ENCODE results near the gene SF3A2.

The SF3A2 gene

GRCh38 chr19:2254064-2254872 lies 17.6 kb downstream of the SF3A2 start:
- Histone ChIP-seq H3K9me3 (replicated peaks; ENCODE audit: low read length) (no peaks in the 10 kb centered on the region), H3K27me3 (ENCODE audit: control insufficient read depth, insufficient read depth, low read length) (no peaks in the 10 kb centered on the region), H3K4me2 (ENCODE audit: low read length) (no peak overlapping the region), H3K4me3 (ENCODE audit: low read length) (no peak overlapping the region), H3K36me3 (ENCODE audit: insufficient read depth, low read length) (peaks cover 9% of the 10 kb centered on the region), H3K9ac (ENCODE audit: low read depth, low read length) (no peak overlapping the region), H3K4me1 (ENCODE audit: control insufficient read depth, insufficient read depth, low read length) (peaks cover 20% of the 10 kb centered on the region)

DNA sequence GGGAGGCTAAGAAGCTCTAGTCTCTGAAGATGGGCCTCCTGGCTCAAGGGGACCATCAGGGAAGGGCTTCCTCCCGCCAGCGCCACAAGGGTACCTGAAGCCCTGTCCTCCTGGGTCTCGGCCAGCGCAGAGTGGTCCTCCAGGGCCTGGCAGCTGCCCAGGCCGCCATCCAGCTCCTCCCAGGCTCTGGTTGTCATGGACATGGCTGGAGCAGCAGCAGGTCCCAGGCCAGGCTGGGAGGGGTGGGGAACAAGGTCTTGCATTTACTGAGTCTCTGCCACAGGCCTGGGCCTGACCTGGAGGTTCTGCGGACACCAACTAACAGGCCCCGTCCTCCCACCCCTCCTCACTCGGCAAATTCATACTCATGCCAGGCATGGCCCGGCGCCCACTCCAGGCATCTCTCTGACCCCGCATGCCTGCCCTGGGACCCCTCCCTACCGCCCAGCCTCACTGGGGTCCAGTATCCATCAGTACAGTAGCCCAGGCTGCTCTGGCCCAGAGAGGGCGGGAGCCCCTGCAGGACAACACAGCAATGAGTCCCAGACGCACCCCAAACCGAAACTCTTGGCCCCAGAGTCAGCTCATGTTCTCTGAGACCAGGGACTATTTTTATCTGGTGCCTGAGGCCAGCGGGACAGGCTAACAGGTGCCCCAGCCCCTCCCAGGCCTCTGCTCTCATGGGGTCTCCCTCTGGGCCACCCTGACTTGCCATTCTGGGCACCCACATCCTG lies 18.7 kb downstream of the SF3A2 start:
- H3K4me2 ChIP-seq (ENCODE audit: low read length) = peak overlapping the region; percentile 83
- H3K9ac ChIP-seq (ENCODE audit: low read depth, low read length) = peak overlapping the region; percentile 74
- no peaks in the 10 kb centered on the region for H3K27me3 ChIP-seq (ENCODE audit: control insufficient read depth, insufficient read depth, low read length)
- peak overlapping the region; percentile 72 for H3K4me3 ChIP-seq (ENCODE audit: low read length)
- H3K4me1 ChIP-seq (ENCODE audit: control insufficient read depth, insufficient read depth, low read length) = peaks cover 20% of the 10 kb centered on the region
- H3K36me3 ChIP-seq (ENCODE audit: insufficient read depth, low read length) = peaks cover 3% of the 10 kb centered on the region
- H3K9me3 ChIP-seq (replicated peaks; ENCODE audit: low read length) = no peaks in the 10 kb centered on the region

- H3K4me2 ChIP-seq (ENCODE audit: low read length) = peak within 1 kb of the TSS; percentile 83
- no peaks in the 10 kb centered on the region for H3K9me3 ChIP-seq (replicated peaks; ENCODE audit: low read length)
- H3K9ac ChIP-seq (ENCODE audit: low read depth, low read length) = peak within 1 kb of the TSS; percentile 74
- H3K27me3 ChIP-seq (ENCODE audit: control insufficient read depth, insufficient read depth, low read length) = no peaks in the 10 kb centered on the region
- peaks cover 20% of the 10 kb centered on the region for H3K4me1 ChIP-seq (ENCODE audit: control insufficient read depth, insufficient read depth, low read length)
- peak within 1 kb of the TSS; percentile 72 for H3K4me3 ChIP-seq (ENCODE audit: low read length)
- peaks cover 3% of the 10 kb centered on the region for H3K36me3 ChIP-seq (ENCODE audit: insufficient read depth, low read length)
Measured at GRCh38 chr19:2255982-2256685, 19.5 kb downstream of the SF3A2 start, which contains the start of gene JSRP1. Gene JSRP1, minus strand, starts transcription at chr19:2256417. Its CDS starts 1,103 bp downstream, at chr19:2255314.

GRCh38 chr19:2259336-2259735 lies 22.7 kb downstream of the SF3A2 start:
- Histone ChIP-seq H3K4me2 (ENCODE audit: low read length) (no peak overlapping the region), H3K4me1 (ENCODE audit: control insufficient read depth, insufficient read depth, low read length) (peaks cover 20% of the 10 kb centered on the region), H3K36me3 (ENCODE audit: insufficient read depth, low read length) (no peaks in the 10 kb centered on the region), H3K9me3 (replicated peaks; ENCODE audit: low read length) (no peaks in the 10 kb centered on the region), H3K27me3 (ENCODE audit: control insufficient read depth, insufficient read depth, low read length) (no peaks in the 10 kb centered on the region), H3K9ac (ENCODE audit: low read depth, low read length) (no peak overlapping the region), H3K4me3 (ENCODE audit: low read length) (no peak overlapping the region)

- Histone ChIP-seq H3K9me3 (replicated peaks; ENCODE audit: low read length) (no peaks in the 10 kb centered on the region), H3K4me2 (ENCODE audit: low read length) (no peak overlapping the region), H3K27me3 (ENCODE audit: control insufficient read depth, insufficient read depth, low read length) (no peaks in the 10 kb centered on the region), H3K36me3 (ENCODE audit: insufficient read depth, low read length) (no peaks in the 10 kb centered on the region), H3K4me3 (ENCODE audit: low read length) (no peak overlapping the region), H3K9ac (ENCODE audit: low read depth, low read length) (no peak overlapping the region), H3K4me1 (ENCODE audit: control insufficient read depth, insufficient read depth, low read length) (peaks cover 14% of the 10 kb centered on the region)
Measured at GRCh38 chr19:2260341-2260805, 23.7 kb downstream of the SF3A2 start.

DNA sequence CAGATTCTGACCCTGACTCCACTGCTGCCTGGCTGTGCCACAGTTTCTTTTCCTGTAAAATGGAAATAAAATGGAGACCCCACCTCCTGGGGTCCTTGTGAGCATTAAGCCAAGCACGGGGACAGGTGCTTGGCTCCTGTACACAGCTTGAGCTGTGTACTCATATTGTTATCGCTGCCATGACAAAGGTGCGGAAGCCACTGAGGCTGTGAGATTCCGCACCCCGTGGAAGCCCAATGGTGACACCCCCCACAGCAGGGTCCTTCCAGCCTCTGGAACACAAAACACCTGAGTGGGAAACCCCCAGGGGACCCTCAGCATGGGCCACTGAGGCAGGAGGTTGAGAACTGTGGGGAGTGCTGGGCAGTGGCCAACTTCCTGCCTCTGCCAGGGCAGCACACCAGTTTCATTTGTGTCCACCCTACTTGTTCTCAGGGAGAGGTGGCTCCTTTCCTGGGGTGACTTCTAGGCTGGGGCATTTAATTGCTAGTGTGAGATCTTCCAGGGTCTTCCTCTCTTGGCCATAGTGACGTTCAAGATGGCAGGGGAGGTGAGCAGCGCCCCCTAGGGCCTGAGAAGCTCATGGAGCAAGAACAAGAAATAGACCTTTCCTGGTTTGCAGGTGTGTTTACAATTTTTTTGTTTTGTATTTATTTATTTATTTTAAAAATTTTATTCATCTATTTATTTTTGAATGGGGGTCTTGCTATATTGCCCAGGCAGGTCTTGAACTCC lies 25.0 kb downstream of the SF3A2 start:
- H3K9ac ChIP-seq (ENCODE audit: low read depth, low read length) = no peak overlapping the region
- no peaks in the 10 kb centered on the region for H3K27me3 ChIP-seq (ENCODE audit: control insufficient read depth, insufficient read depth, low read length)
- peaks cover 8% of the 10 kb centered on the region for H3K4me1 ChIP-seq (ENCODE audit: control insufficient read depth, insufficient read depth, low read length)
- no peak overlapping the region for H3K4me3 ChIP-seq (ENCODE audit: low read length)
- no peaks in the 10 kb centered on the region for H3K36me3 ChIP-seq (ENCODE audit: insufficient read depth, low read length)
- no peaks in the 10 kb centered on the region for H3K9me3 ChIP-seq (replicated peaks; ENCODE audit: low read length)
- no peak overlapping the region for H3K4me2 ChIP-seq (ENCODE audit: low read length)

DNA sequence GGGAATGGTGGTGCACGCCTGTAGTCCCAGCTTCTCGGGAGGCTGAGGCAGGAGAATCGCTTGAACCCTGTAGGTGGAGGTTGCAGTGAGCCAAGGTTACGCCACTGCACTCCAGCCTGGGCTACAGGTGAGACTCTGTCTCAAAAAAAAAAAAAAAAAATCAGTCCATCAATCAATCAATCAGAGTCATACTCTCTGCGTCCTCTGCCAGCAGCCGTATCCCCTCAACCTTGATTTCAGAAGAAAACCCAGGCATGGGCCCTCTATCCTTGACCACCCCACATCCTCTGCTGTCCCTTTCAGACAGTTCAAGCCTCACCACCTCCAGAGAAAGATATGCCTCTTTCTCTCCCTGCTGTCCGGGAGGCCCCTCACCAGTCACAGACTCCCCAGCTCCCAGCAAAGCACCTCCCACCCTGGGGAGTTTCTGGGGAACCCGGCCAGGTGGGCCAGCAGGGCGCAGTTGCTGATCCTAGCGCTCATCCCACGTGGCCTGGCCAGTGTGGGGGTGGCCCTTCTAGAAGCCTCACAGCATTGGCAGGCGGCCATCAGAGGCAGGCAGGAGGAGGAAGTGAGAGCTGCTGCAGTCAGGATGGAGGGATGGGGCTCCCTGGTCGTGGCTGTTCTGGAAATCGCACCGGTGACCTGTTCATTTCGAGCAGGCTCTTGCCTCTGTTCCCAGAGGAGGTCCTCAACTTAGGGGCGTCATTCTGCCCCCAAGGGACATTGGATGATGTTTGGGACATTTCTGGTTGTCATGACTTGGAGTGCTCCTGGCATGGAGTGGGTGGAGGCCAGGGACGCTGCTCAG lies 29.8 kb downstream of the SF3A2 start:
- Histone ChIP-seq H3K9ac (ENCODE audit: low read depth, low read length) (peak overlapping the region; percentile 6), H3K4me1 (ENCODE audit: control insufficient read depth, insufficient read depth, low read length) (peaks cover 25% of the 10 kb centered on the region), H3K36me3 (ENCODE audit: insufficient read depth, low read length) (peaks cover 13% of the 10 kb centered on the region), H3K4me2 (ENCODE audit: low read length) (peak overlapping the region; percentile 49), H3K9me3 (replicated peaks; ENCODE audit: low read length) (no peaks in the 10 kb centered on the region), H3K4me3 (ENCODE audit: low read length) (peak overlapping the region; percentile 34), H3K27me3 (ENCODE audit: control insufficient read depth, insufficient read depth, low read length) (no peaks in the 10 kb centered on the region)

- Histone ChIP-seq H3K9ac (ENCODE audit: low read depth, low read length) (peak overlapping the region; percentile 81), H3K9me3 (replicated peaks; ENCODE audit: low read length) (no peaks in the 10 kb centered on the region), H3K4me3 (ENCODE audit: low read length) (peak overlapping the region; percentile 100), H3K27me3 (ENCODE audit: control insufficient read depth, insufficient read depth, low read length) (no peaks in the 10 kb centered on the region), H3K4me2 (ENCODE audit: low read length) (peak overlapping the region; percentile 88), H3K36me3 (ENCODE audit: insufficient read depth, low read length) (peaks cover 28% of the 10 kb centered on the region), H3K4me1 (ENCODE audit: control insufficient read depth, insufficient read depth, low read length) (peaks cover 43% of the 10 kb centered on the region)
Measured at GRCh38 chr19:2268480-2268830, 31.8 kb downstream of the SF3A2 start.

DNA sequence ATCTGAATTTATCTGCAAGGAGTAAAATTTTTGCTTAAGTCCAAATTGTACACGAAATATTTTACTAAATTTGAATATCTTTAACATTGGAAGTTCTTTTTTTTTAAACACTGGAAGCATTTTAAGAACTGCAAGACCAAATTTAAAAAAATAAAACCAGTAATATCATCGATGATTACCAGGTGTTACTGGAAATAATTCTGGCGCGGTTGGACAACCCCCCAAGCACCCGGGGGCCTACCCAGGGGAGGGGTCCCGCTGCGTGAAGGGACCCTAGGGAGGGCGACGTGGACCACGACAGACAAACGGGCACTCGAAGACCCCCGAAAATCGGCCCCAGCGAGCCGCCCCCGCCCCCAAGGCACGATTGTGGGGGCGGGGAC lies 32.2 kb downstream of the SF3A2 start:
- Histone ChIP-seq H3K4me2 (ENCODE audit: low read length) (peak overlapping the region; percentile 88), H3K4me1 (ENCODE audit: control insufficient read depth, insufficient read depth, low read length) (peaks cover 46% of the 10 kb centered on the region), H3K36me3 (ENCODE audit: insufficient read depth, low read length) (peaks cover 31% of the 10 kb centered on the region)

More for the DNA sequence above, 32.2 kb downstream of the SF3A2 start:
- Histone ChIP-seq H3K9ac (ENCODE audit: low read depth, low read length) (peak overlapping the region; percentile 81), H3K9me3 (replicated peaks; ENCODE audit: low read length) (no peaks in the 10 kb centered on the region), H3K4me3 (ENCODE audit: low read length) (peak overlapping the region; percentile 100), H3K27me3 (ENCODE audit: control insufficient read depth, insufficient read depth, low read length) (no peaks in the 10 kb centered on the region)

All from skeletal muscle satellite cell (primary cell).